ENCODE data around the gene SPC25. TPM values are rescaled to one million over a fixed set of nuclear protein-coding genes. Genes with fewer than 3 reads are reported as not detected.

SPC25 gene
- polyA plus RNA-seq, 1 donor from 2014 or later, result 2.7 TPM

- no peak overlapping the region for H2AFZ ChIP-seq (ENCODE audit: low read depth, low read length)
- H3K9ac ChIP-seq (ENCODE audit: low read length), result no peak overlapping the region
- no peaks in the 10 kb centered on the region for H3K36me3 ChIP-seq (ENCODE audit: insufficient read depth, low read length)
- no peak overlapping the region for H3K4me2 ChIP-seq (ENCODE audit: low read length)
- H3K4me3 ChIP-seq (ENCODE audit: low read length), result no peak overlapping the region
- H3K79me2 ChIP-seq (replicated peaks; ENCODE audit: insufficient read depth, low read length), result no peaks in the 10 kb centered on the region
- no peaks in the 10 kb centered on the region for H3K9me3 ChIP-seq (ENCODE audit: low read length)
- H3K27me3 ChIP-seq (ENCODE audit: insufficient read depth, low read depth, low read length), result no peaks in the 10 kb centered on the region
- no peak for TF ChIP-seq POLR2AphosphoS5 (IDR thresholded peaks at IDR 0.05)
- no peak for TF ChIP-seq EZH2 (IDR thresholded peaks at IDR 0.05; ENCODE audit: borderline replicate concordance, insufficient read depth, low read length, poor library complexity, severe bottlenecking)
- TF ChIP-seq REST (IDR thresholded peaks at IDR 0.05; ENCODE audit: borderline replicate concordance), result no peak
- TF ChIP-seq CTCF (IDR thresholded peaks at IDR 0.05; ENCODE audit: poor library complexity, severe bottlenecking), result peak; percentile 51
- TF ChIP-seq SMC3 (conservative IDR thresholded peaks at IDR 0.05; ENCODE audit: poor library complexity), result peak; percentile 67
- TF ChIP-seq TAF1 (IDR thresholded peaks at IDR 0.05; ENCODE audit: low read depth), result no peak
- TF ChIP-seq RAD21 (conservative IDR thresholded peaks at IDR 0.05), result peak; percentile 65
- TF ChIP-seq MXI1 (conservative IDR thresholded peaks at IDR 0.05; ENCODE audit: poor library complexity, severe bottlenecking), result no peak
- TF ChIP-seq EP300 (conservative IDR thresholded peaks at IDR 0.05; ENCODE audit: poor library complexity, severe bottlenecking), result no peak
- no peaks in the 10 kb centered on the region for H4K20me1 ChIP-seq (ENCODE audit: insufficient read depth)
- no peaks in the 10 kb centered on the region for H3F3A ChIP-seq (ENCODE audit: insufficient read depth, low read length, poor library complexity, severe bottlenecking)
- no peaks in the 10 kb centered on the region for H3K9me2 ChIP-seq (ENCODE audit: insufficient read depth, low read length)
- no peak overlapping the region for H3K27ac ChIP-seq (ENCODE audit: low read length)
Observed at GRCh38 chr2:168920504-168921157, 30.4 kb upstream of the SPC25 start.

- peaks cover 3% of the 10 kb centered on the region for H3K27me3 ChIP-seq (ENCODE audit: insufficient read depth, low read depth, low read length)
- no peaks in the 10 kb centered on the region for H3K9me2 ChIP-seq (ENCODE audit: insufficient read depth, low read length)
- no peak overlapping the region for H3K4me2 ChIP-seq (ENCODE audit: low read length)
- no peaks in the 10 kb centered on the region for H3K79me2 ChIP-seq (replicated peaks; ENCODE audit: insufficient read depth, low read length)
- no peaks in the 10 kb centered on the region for H3F3A ChIP-seq (ENCODE audit: insufficient read depth, low read length, poor library complexity, severe bottlenecking)
- H3K27ac ChIP-seq (ENCODE audit: low read length), result no peak overlapping the region
- no peak overlapping the region for H3K9ac ChIP-seq (ENCODE audit: low read length)
- H3K36me3 ChIP-seq (ENCODE audit: insufficient read depth, low read length), result no peaks in the 10 kb centered on the region
- no peak for TF ChIP-seq TAF1 (IDR thresholded peaks at IDR 0.05; ENCODE audit: low read depth)
- TF ChIP-seq RAD21 (conservative IDR thresholded peaks at IDR 0.05), result no peak
- TF ChIP-seq SMC3 (conservative IDR thresholded peaks at IDR 0.05; ENCODE audit: poor library complexity), result no peak
- no peak for TF ChIP-seq MXI1 (conservative IDR thresholded peaks at IDR 0.05; ENCODE audit: poor library complexity, severe bottlenecking)
- TF ChIP-seq POLR2AphosphoS5 (IDR thresholded peaks at IDR 0.05), result no peak
- TF ChIP-seq CTCF (IDR thresholded peaks at IDR 0.05; ENCODE audit: poor library complexity, severe bottlenecking), result no peak
- TF ChIP-seq EZH2 (IDR thresholded peaks at IDR 0.05; ENCODE audit: borderline replicate concordance, insufficient read depth, low read length, poor library complexity, severe bottlenecking), result no peak
- TF ChIP-seq REST (IDR thresholded peaks at IDR 0.05; ENCODE audit: borderline replicate concordance), result no peak
- TF ChIP-seq EP300 (conservative IDR thresholded peaks at IDR 0.05; ENCODE audit: poor library complexity, severe bottlenecking), result no peak
- no peak overlapping the region for H3K4me3 ChIP-seq (ENCODE audit: low read length)
- no peaks in the 10 kb centered on the region for H4K20me1 ChIP-seq (ENCODE audit: insufficient read depth)
- H3K9me3 ChIP-seq (ENCODE audit: low read length), result peaks cover 3% of the 10 kb centered on the region
- no peak overlapping the region for H2AFZ ChIP-seq (ENCODE audit: low read depth, low read length)
Observed at GRCh38 chr2:168916331-168916675, 26.1 kb upstream of the SPC25 start.

Data from neural cell (in vitro differentiated cells).